Heart right ventricle (tissue), 16 donors: ENCODE data around the gene LHX3. TPM values are rescaled to one million over a fixed set of nuclear protein-coding genes. Genes with fewer than 3 reads are reported as not detected.

Source experiments
- ATAC-seq, 8 donors: fragments of 200-7000 bp; cut with Tn5 transposase; one replicate each; pipeline ENCODE4 v1.9.1; 2020; ENCODE audit warnings: mild to moderate bottlenecking in 8 of 8, moderate library complexity in 8 of 8, moderate number of reproducible peaks in 1 of 8
- DNase-seq, 2 donors: peaks; one replicate each; pipeline ENCODE4 v3.0.0-alpha.2; 2020
- H3K27ac ChIP-seq, 10 donors: fragments of 200-600 bp; sonication (generic) in 2 of 10; one replicate each; pipeline versions ENCODE4 v1.5.0 to v1.8.0; 2020 to 2022; ENCODE audit warnings: mild to moderate bottlenecking in 3 of 10
- H3K27me3 ChIP-seq, 7 donors: fragments of 200-600 bp; one replicate each; pipeline ENCODE4 v1.8.0; 2021 to 2022; ENCODE audit warnings: mild to moderate bottlenecking in 2 of 7
- H3K36me3 ChIP-seq, 9 donors: fragments of 200-600 bp; sonication (generic) in 1 of 9; one replicate each; pipeline versions ENCODE4 v1.5.0 to v1.8.0; 2020 to 2022; ENCODE audit warnings: mild to moderate bottlenecking in 2 of 9
- H3K4me1 ChIP-seq, 9 donors: fragments of 200-600 bp; sonication (generic) in 1 of 9; one replicate each; pipeline versions ENCODE4 v1.5.0 to v1.8.0; 2020 to 2022; ENCODE audit warnings: mild to moderate bottlenecking in 4 of 9
- H3K4me3 ChIP-seq, 10 donors: fragments of 200-600 bp; sonication (generic) in 2 of 10; one replicate each; pipeline versions ENCODE4 v1.5.0 to v1.8.0; 2020 to 2022; ENCODE audit warnings: mild to moderate bottlenecking in 7 of 10, moderate library complexity in 2 of 10
- H3K9me3 ChIP-seq, 11 donors: fragments of 200-600 bp in 10 of 11; sonication (generic) in 2 of 11; one replicate each; pipeline versions ENCODE4 v1.5.0 to v1.8.0; 2013 to 2022; ENCODE audit warnings: mild to moderate bottlenecking in 2 of 11, control low read depth in 1 of 11, moderate library complexity in 1 of 11
- CTCF ChIP-seq, 9 donors: fragments of 200-600 bp; sonication (generic) in 2 of 9; IDR thresholded peaks; one replicate each; pipeline versions ENCODE4 v1.5.0 to v1.8.0; 2021 to 2022; ENCODE audit warnings: antibody characterized with exemption in 9 of 9, mild to moderate bottlenecking in 5 of 9, moderate library complexity in 1 of 9
- WGBS, 2 donors: extraction: QIAGEN DNeasy Blood & Tissue Kit; methylation state at CpG; one replicate each; pipeline ENCODE4 v1.1.7; 2013; ENCODE audit warnings: inconsistent platforms in 1 of 2; 5-methylcytosine and 5-hydroxymethylcytosine counted together
- intact Hi-C, 10 donors: fragments of 100-400 bp; cut with DNase I; formaldehyde crosslinking; loops; one replicate each; pipeline versions ENCODE4 v1.11.1 to v1.14.2; 2022
- polyA plus RNA-seq, 2 donors: library from polyadenylated mRNA; stranded (reverse); fragments of 200-250 nt; gene quantifications; one replicate each; pipeline ENCODE4 v1.2.3, GENCODE V29; 2013
- total RNA-seq, 10 donors: library from RNA; stranded (reverse); fragmentation: NEBNext Ultra II Directional in 3 of 10; extraction: Animal tissue kit (Norgen Biotek cat#: 25700) in 3 of 10; gene quantifications; one replicate each; pipeline versions ENCODE4 v1.2.1 to v1.2.4, GENCODE V29; 2021 to 2023
- donor health status: Arrhythmogenic right ventricular cardiomyopathy.
- donor health status: ischemic (EF 13 %, LVEDD 7.1; RV severe dilation, severe dysfunction).
- donor health status: healthy with polysubstance abuse.
- donor health status: DM: no; HTN: yes; CAD: no.
- donor health status: DM: no; HTN: no; CAD: no.
- donor health status: ischemic (EF 25% LVEDD 6.9; RV normal size, moderate dysfunction).
- donor health status: ischemic (EF 25% LVEDD 5.7; RV mildly dilated, moderate dysfunction).
- donor health status: healthy.
- donor health status: DM: yes; HTN: yes; CAD: no.
- donor health status: Ischemic cardiomyopathy.
- donor health status: ischemic (EF 35%, LVEDD 5.7; RV mildly dilated, moderate dysfunction).
- donor health status: nonischemic (EF 11% LVEDD 7.7; RV severe dilation, severe dysfunction).
- donor health status: DM: yes; HTN: yes; CAD: no.
- donor health status: PGD.
- donor health status: ischemic (EF 29% LVEDD 5.4; RV normal size, mild dysfunction).
- donor health status: nonischemic (EF 23%, LVEDD 6.1; RV moderate dilation, normal function).

Gene LHX3
- total and polyA plus RNA-seq, 12 donors = not detected

GRCh38 chr9:136191099-136191959 lies 13.6 kb downstream of the LHX3 start:
- Histone ChIP-seq H3K4me3 (no peak overlapping the region), H3K4me1 (peaks cover 0 to 4% (median 0%) of the 10 kb centered on the region in 9 donors), H3K27ac (no peak overlapping the region), H3K36me3 (no peaks in the 10 kb centered on the region), H3K27me3 (peaks cover 35 to 100% (median 99%) of the 10 kb centered on the region in 7 donors), H3K9me3 (no peaks in the 10 kb centered on the region)
- ATAC-seq (no peak), DNase-seq (no peak)
- WGBS, 2 donors = 40 to 42% methylated on average over 30 of the region's 30 CpGs
- TF ChIP-seq CTCF (IDR thresholded peaks at IDR 0.05) = no peak
- intact Hi-C loops = no loop called here

GRCh38 chr9:136190656-136191055 lies 14.3 kb downstream of the LHX3 start:
- H3K27me3 ChIP-seq = peaks cover 31 to 99% (median 98%) of the 10 kb centered on the region in 7 donors
- intact Hi-C loops = no loop called here
- WGBS, 2 donors = 57 to 63% methylated on average over 11 of the region's 11 CpGs
- no peaks in the 10 kb centered on the region for H3K9me3 ChIP-seq
- no peak overlapping the region for H3K27ac ChIP-seq
- no peak for ATAC-seq
- H3K36me3 ChIP-seq = no peaks in the 10 kb centered on the region
- peaks cover 0 to 4% (median 0%) of the 10 kb centered on the region in 9 donors for H3K4me1 ChIP-seq
- no peak overlapping the region for H3K4me3 ChIP-seq
- no peak for DNase-seq
- TF ChIP-seq CTCF (IDR thresholded peaks at IDR 0.05) = no peak

- TF ChIP-seq CTCF (IDR thresholded peaks at IDR 0.05) = no peak
- DNase-seq (no peak), ATAC-seq (no peak)
- Histone ChIP-seq H3K36me3 (no peaks in the 10 kb centered on the region), H3K4me1 (peaks cover 0 to 4% (median 0%) of the 10 kb centered on the region in 9 donors), H3K27ac (no peak overlapping the region), H3K4me3 (no peak overlapping the region), H3K9me3 (no peaks in the 10 kb centered on the region), H3K27me3 (peaks cover 28 to 99% (median 98%) of the 10 kb centered on the region in 7 donors)
- WGBS, 2 donors = 52 to 73% methylated on average over 7 of the region's 7 CpGs
- intact Hi-C loops = no loop called here
Observed at GRCh38 chr9:136190237-136190601, 14.7 kb downstream of the LHX3 start.

- Histone ChIP-seq H3K4me1 (peaks cover 0 to 4% (median 0%) of the 10 kb centered on the region in 9 donors), H3K27ac (no peak overlapping the region), H3K27me3 (peaks cover 24 to 99% (median 98%) of the 10 kb centered on the region in 7 donors), H3K4me3 (no peak overlapping the region), H3K9me3 (no peaks in the 10 kb centered on the region), H3K36me3 (no peaks in the 10 kb centered on the region)
- TF ChIP-seq CTCF (IDR thresholded peaks at IDR 0.05) = no peak
- ATAC-seq = no peak
- 36 to 41% methylated on average over 27 to 28 of the region's 28 CpGs for WGBS, 2 donors
- DNase-seq = no peak
- intact Hi-C loops = no loop called here
Observed at GRCh38 chr9:136189394-136190236, 15.3 kb downstream of the LHX3 start.
